Smooth muscle cell (in vitro differentiated cells): Measurements from ENCODE around the gene TRPM3. TPM values are rescaled to one million over a fixed set of nuclear protein-coding genes. Genes with fewer than 3 reads are reported as not detected.

Experiments used
- DNase-seq: peaks from one replicate; lab custom pipeline; 2025; ENCODE audit not compliant: unreplicated experiment; lab: John Stamatoyannopoulos, UW
- H2AFZ ChIP-seq: fragments of 200-600 bp; sonication (generic); 2 replicates; pipeline ENCODE4 v1.6.0; 2016; ENCODE audit warnings: antibody characterized with exemption, low read depth, mild to moderate bottlenecking
- H3F3A ChIP-seq: fragments of 200-600 bp; sonication (generic); 2 replicates; pipeline ENCODE4 v1.6.0; 2017; ENCODE audit warnings: antibody characterized with exemption, low read depth
- H3K27ac ChIP-seq: fragments of 200-600 bp; sonication (generic); 2 replicates; pipeline ENCODE4 v1.5.1; 2016; ENCODE audit warnings: low read depth, mild to moderate bottlenecking
- H3K27me3 ChIP-seq: fragments of 200-600 bp; sonication (generic); 2 replicates; pipeline ENCODE4 v1.6.1; 2016; ENCODE audit warnings: low read depth, mild to moderate bottlenecking
- H3K36me3 ChIP-seq: fragments of 200-600 bp; sonication (generic); 2 replicates; pipeline ENCODE4 v1.5.1; 2016; ENCODE audit warnings: low read depth
- H3K4me1 ChIP-seq: fragments of 200-600 bp; sonication (generic); 2 replicates; pipeline ENCODE4 v1.5.1; 2016; ENCODE audit warnings: low read depth
- H3K4me2 ChIP-seq: fragments of 200-600 bp; sonication (generic); 2 replicates; pipeline ENCODE4 v1.6.0; 2016; ENCODE audit warnings: mild to moderate bottlenecking
- H3K4me3 ChIP-seq: fragments of 200-600 bp; sonication (generic); 2 replicates; pipeline ENCODE4 v1.5.1; 2016; ENCODE audit warnings: mild to moderate bottlenecking
- H3K79me2 ChIP-seq: fragments of 200-600 bp; sonication (generic); 2 replicates; pipeline ENCODE4 v1.6.0; 2016; ENCODE audit warnings: low read depth, mild to moderate bottlenecking
- H3K9ac ChIP-seq: fragments of 200-600 bp; sonication (generic); 2 replicates; pipeline ENCODE4 v1.6.0; 2016; ENCODE audit warnings: low read depth
- H3K9me3 ChIP-seq: fragments of 200-600 bp; sonication (generic); replicated peaks from 2 replicates; pipeline ENCODE4 v1.5.1; 2016; ENCODE audit warnings: low read depth
- H4K20me1 ChIP-seq: fragments of 200-600 bp; sonication (generic); 2 replicates; pipeline ENCODE4 v1.6.0; 2016; ENCODE audit warnings: low read depth
- CTCF ChIP-seq: fragments of 200-600 bp; sonication (generic); IDR thresholded peaks from 2 replicates; pipeline ENCODE4 v1.5.1; 2017; ENCODE audit warnings: borderline replicate concordance, mild to moderate bottlenecking, antibody characterized with exemption; ENCODE audit not compliant: insufficient read depth, poor library complexity, severe bottlenecking
- WGBS: methylation state at CpG from one replicate; pipeline ENCODE4 v1.1.7; 2016; ENCODE audit warnings: low lambda C conversion rate; 5-methylcytosine and 5-hydroxymethylcytosine counted together
- polyA plus RNA-seq: library from polyadenylated mRNA; unstranded; fragments of >200 nt; fragmentation: Nextera tagmentation; extraction: Ambion mirVana; gene quantifications from 2 replicates; pipeline ENCODE4 v1.2.1, GENCODE V29; 2016
- total RNA-seq: library from RNA; depleted of rRNA; stranded (reverse); fragments of >200 nt; gene quantifications from 2 replicates; pipeline ENCODE4 v1.2.3, GENCODE V29; 2014

Gene TRPM3
- total and polyA plus RNA-seq, 2 experiments from 2014 or later, result not detected

- H3K79me2 ChIP-seq, result no peaks in the 10 kb centered on the region
- no peak overlapping the region for H3K4me3 ChIP-seq
- no peak for DNase-seq
- no peaks in the 10 kb centered on the region for H3K9me3 ChIP-seq
- TF ChIP-seq CTCF, result no peak
- no peaks in the 10 kb centered on the region for H3K36me3 ChIP-seq
- no peaks in the 10 kb centered on the region for H4K20me1 ChIP-seq
- no peak overlapping the region for H3K9ac ChIP-seq
- WGBS, result 84% methylated on average over 3 of the region's 3 CpGs
- no peaks in the 10 kb centered on the region for H3K27me3 ChIP-seq
- no peak overlapping the region for H3K27ac ChIP-seq
- peak overlapping the region; percentile 62 for H2AFZ ChIP-seq
- no peak overlapping the region for H3K4me2 ChIP-seq
- no peaks in the 10 kb centered on the region for H3F3A ChIP-seq
- H3K4me1 ChIP-seq, result no peaks in the 10 kb centered on the region
Measured at GRCh38 chr9:70498866-70499265, 622.6 kb downstream of the TRPM3 start.

DNA sequence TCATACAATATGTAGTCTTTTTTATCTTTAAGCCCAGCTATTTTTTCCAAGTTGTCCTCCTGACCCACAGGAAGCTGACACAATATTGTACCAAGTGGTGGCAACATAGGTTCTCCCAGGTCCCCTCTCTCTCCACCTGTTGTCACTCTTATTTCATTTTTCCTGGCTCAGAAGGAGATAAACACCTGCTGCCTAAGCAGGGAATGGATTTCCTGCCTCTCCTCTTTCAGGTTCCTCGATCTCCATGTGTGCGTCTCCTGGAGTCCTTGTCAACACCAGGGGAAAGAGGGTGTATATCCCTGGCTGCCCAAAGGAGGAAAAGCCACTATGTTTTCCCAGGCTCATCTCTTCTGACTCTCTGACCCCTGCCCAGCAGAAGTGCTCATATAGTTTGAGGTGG is 625.2 kb downstream of the TRPM3 start:
- Histone ChIP-seq H4K20me1 (no peaks in the 10 kb centered on the region), H3K27me3 (no peaks in the 10 kb centered on the region), H3F3A (no peaks in the 10 kb centered on the region), H3K36me3 (no peaks in the 10 kb centered on the region), H3K9me3 (no peaks in the 10 kb centered on the region), H3K79me2 (no peaks in the 10 kb centered on the region), H3K4me2 (no peak overlapping the region), H3K27ac (no peak overlapping the region), H3K4me3 (no peak overlapping the region), H3K9ac (no peak overlapping the region), H3K4me1 (no peaks in the 10 kb centered on the region), H2AFZ (no peak overlapping the region)
- DNase-seq, result no peak
- no peak for TF ChIP-seq CTCF
- WGBS, result 92% methylated on average over 2 of the region's 2 CpGs

DNA sequence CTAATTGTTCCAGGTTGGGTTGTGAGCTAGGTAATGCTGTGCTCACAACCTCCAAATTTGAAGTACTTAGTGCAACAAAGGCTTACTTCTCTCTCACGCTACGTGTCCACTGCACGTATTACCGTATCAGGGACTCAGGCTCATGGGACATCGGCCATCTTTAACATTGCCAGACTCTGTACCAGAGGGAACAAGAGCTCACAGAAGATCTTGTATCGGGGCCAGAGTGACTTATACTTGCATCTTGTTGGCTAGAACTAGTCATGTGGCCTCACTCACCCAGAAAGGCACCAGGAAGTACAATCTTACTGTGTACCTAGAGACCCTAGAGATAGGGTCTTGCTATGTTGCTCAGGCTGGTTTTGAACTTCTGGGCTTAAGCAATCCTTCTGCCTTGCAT is 625.9 kb downstream of the TRPM3 start:
- no peaks in the 10 kb centered on the region for H3K36me3 ChIP-seq
- H3F3A ChIP-seq, result no peaks in the 10 kb centered on the region
- no peaks in the 10 kb centered on the region for H3K4me1 ChIP-seq
- no peak for DNase-seq
- no peaks in the 10 kb centered on the region for H3K9me3 ChIP-seq
- 95% methylated on average over 6 of the region's 6 CpGs for WGBS
- no peak for TF ChIP-seq CTCF
- no peak overlapping the region for H3K9ac ChIP-seq
- H3K4me3 ChIP-seq, result no peak overlapping the region
- no peaks in the 10 kb centered on the region for H3K79me2 ChIP-seq
- H2AFZ ChIP-seq, result no peak overlapping the region
- no peak overlapping the region for H3K27ac ChIP-seq
- H3K27me3 ChIP-seq, result no peaks in the 10 kb centered on the region
- H3K4me2 ChIP-seq, result no peak overlapping the region
- H4K20me1 ChIP-seq, result no peaks in the 10 kb centered on the region

DNA sequence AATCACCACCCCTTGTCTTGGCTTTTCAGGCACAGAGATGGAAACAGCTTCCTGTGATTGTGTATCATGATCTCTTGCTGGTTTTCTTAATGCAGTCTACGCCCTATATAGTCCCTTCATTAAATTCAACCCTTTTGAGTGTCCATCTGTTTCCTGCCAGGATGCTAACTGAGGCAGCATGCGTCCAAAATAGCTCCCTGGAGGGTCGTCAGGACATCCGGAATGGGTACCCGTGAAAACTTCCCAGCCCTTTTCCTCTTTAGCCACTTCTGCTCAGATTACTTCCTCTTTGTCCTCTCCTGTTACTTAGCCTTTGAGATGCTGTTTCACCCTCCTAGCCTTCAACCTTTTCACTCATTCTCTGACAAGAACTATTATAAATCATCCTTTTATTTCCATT is 627.2 kb downstream of the TRPM3 start:
- Histone ChIP-seq H3K9me3 (no peaks in the 10 kb centered on the region), H3K27me3 (no peaks in the 10 kb centered on the region), H3K9ac (no peak overlapping the region), H3F3A (no peaks in the 10 kb centered on the region), H3K79me2 (no peaks in the 10 kb centered on the region), H3K4me1 (no peaks in the 10 kb centered on the region), H4K20me1 (no peaks in the 10 kb centered on the region), H3K36me3 (no peaks in the 10 kb centered on the region), H3K4me2 (no peak overlapping the region), H2AFZ (no peak overlapping the region), H3K4me3 (no peak overlapping the region), H3K27ac (no peak overlapping the region)
- no peak for DNase-seq
- WGBS, result 94% methylated on average over 5 of the region's 5 CpGs
- no peak for TF ChIP-seq CTCF
